Activated CD4-positive, alpha-beta T cell treated with anti-CD3 and anti-CD28 coated beads, Interleukin-2, Interleukin-4, amounts not matched to agents 100 ng/mL and 50 ng/mL, durations not matched to agents 16 hours and 8 hours (primary cell): Measurements from ENCODE around the gene CHRND.

Experiments used
- DNase-seq: peaks from one replicate; pipeline ENCODE4 v3.0.0-alpha.2; 2020; ENCODE audit warnings: low spot score

The CHRND gene

DNA sequence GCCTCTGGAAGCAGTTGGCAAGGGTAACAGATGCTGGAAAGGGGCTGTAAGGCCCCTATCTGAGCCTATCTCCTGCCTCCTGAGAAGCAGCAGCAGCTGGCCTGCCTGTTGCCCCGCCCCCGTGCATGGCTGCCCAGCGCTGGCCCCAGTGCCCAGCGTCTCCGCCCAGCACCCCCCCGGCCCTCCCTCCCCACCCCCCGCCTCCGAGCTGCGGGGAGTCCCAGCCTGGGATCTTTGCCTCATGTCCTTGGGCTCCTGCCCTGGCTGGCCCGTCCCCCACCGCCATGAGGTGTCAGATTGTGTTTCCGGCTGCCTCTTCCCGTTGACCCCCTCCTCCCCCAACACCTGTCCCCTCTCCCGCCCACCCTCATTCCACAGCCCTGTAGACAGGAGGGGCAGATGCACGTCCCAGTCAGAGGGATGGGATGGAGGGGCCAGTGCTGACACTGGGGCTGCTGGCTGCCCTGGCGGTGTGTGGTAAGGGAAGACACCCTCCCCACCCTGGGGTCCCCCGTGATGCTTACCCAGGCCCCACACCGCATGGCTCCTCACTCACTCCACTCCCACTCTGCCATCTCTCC is at the start of gene CHRND:
Gene CHRND, plus strand, starts transcription at position 370 of the 581 bp plus-strand sequence. Its CDS starts 56 bp downstream, at position 426.
- DNase-seq: no peak

- DNase-seq: no peak
Measured at GRCh38 chr2:232476791-232477190, 49.2 kb upstream of the CHRND start.

GRCh38 chr2:232477751-232478510 is 48.0 kb upstream of the CHRND start:
- DNase-seq: no peak

GRCh38 chr2:232478571-232479340 is 47.2 kb upstream of the CHRND start:
- DNase-seq: no peak

DNA sequence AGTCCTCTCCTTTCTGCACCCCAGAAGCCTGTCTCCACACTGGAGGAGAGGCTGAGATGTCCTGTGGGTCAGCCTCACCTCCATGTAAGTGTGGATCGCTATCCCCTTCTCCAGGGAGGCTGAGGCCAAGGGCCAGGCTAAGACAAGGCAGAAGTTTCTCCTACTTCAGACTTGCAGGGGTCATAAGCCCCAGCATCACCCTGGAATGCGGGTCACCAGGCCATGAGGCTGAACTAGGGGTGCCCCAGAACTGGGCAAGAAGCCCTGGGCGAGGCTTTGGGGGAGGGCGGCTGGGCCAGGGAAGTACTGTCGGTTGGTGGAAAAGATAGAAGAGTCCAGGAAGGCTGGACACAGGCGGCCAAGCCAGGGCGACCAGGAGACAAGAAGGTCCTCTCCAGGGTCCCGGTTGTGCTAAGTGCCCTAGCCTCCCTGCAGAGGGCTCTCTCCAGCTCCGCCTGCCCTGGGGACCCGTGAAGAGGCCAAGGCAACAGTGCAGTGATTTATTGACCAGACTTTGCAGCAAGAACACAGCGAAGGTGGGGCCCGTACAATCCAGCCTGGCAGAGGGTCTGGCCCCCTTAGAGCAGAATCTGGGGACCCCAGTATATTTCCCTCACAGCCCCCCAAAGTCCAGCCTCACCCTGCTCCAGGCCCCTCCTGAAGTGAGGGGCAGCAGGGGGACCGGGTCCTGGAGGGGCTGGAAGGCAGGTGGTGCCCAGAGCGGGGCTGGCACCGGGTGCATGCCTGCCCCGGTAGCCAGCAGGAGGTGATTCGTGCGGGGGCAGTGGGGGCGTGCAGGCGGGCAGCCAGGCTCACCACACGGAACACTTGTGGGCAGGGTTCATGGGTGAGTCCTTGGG is 46.4 kb upstream of the CHRND start:
- DNase-seq: no peak

DNA sequence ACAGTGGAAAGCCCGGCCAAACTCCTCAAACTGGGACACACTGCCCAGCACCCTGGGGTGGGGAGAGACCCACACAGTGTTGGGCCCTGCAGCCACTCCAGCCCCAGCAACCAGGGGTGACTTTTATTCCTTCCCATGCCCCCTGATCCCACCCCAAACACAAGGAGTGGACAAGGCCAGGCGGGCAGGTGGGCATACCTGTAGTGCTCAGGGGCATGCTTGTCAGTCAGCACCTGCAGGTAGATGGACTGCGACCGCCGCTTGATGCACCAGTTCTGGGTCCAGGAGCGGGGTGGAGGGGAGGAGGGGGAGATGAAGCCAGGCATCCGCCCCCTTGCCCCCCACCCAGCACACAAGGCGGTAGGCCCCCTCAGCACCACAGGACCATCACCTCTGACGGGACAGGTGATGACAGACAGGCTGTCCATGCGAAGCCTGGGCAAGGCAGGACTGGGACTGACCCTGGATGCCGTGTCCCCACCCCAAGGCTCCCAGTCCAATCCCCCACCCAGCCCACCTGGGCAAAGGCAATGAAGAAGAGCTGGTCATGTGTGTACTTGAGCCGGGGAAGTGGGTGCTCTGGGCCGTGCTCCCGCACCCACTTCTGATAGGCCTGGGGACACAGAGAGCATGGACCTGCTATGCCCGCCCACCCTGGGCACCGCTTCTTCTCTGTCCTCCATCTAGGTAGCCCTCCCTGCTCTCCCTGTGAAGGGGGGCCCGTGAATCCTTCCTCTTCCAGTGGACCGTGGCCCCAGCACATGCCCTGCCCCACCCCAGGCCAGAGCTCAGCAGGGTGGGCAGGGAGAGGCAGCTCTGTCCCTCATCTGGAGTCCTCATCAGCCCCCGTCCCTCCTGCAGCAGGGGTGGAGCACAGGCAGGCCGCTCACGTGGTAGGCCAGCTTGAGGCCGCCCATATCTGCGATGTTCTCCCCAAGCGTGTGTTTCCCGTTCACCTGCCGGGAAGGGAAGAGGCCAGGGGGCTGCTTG is 45.5 kb upstream of the CHRND start:
- no peak for DNase-seq

DNA sequence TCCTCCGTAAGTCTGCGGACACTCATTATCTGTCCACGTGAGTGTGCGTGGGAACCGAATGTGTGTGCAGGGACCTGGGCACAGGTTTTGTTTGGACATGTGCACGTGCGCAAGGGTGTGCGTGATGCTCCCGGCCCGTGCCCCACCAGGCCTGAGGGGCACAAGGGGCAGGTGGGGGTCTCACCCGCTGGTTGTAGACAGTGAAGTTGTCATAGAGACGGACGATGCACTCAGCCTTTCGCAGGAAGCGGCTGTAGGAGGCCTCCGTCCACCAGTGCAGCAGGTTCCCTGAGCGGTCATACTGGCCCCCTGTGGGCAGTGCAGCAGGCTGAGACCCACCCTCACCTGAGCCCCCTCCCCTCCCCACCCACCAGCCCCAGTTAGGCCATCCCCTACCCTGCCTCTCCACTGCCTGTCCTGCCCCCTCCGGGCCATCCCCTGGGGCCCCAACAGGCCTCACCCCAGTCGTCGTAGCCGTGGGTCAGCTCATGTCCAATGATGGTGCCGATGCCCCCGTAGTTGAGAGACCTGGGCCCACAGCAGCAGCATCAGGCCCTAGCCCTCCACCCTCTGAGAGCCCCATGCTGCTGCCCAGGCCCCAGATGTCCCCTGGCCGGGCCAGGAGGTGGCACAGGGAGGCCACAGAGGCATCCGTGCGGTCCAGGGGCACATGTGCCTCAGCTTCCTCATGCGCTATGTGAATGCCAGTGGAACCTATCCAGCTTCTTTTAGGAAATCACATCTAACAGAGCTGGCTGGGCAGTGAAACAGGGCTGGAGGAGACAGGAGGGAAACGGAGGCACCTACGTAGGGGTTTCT is 44.4 kb upstream of the CHRND start:
- DNase-seq: no peak

DNA sequence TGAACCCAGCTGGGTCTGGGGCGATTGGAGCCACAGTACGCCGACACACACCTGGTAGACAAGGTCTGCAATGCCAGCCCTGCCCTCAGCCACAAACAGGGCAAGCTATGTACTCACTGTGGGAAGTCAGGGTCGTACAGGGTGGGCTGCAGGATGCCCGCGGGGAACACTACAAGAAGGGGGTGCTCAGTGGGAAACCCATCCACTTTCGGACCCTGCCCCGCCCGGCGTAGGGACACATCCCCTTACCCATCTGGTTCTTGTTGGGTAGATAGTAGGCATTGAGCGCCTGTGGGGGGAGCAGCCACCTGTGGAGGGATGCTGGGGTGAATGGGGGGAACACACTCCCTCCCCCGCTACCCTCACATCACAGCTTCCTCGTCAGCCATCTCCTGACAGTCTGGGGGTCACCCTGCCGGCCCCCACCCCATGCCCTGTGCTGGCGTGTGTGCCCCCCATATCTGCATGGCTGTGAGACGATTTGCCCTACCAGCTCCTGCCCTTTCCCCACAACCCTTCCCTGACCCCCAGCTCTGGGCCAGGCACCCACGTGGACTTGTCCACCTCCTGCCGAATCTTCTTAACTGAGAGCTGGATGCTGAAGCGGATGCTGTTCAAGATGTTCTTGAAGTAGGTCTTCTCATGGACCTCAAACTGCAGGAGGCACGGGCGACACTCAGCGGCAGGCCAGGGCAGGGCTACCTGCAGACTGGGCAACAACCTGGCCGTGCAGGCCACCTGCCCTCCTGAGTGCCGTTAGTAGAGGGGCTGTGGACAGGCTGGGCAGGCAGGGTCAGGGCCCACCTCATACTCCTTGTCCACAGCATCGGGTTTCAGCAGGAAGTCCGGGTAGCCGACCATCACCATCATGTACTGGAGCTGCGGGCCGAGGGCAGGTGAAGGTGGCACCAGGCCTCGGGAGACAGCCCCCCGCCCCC is 43.4 kb upstream of the CHRND start:
- no peak for DNase-seq

DNA sequence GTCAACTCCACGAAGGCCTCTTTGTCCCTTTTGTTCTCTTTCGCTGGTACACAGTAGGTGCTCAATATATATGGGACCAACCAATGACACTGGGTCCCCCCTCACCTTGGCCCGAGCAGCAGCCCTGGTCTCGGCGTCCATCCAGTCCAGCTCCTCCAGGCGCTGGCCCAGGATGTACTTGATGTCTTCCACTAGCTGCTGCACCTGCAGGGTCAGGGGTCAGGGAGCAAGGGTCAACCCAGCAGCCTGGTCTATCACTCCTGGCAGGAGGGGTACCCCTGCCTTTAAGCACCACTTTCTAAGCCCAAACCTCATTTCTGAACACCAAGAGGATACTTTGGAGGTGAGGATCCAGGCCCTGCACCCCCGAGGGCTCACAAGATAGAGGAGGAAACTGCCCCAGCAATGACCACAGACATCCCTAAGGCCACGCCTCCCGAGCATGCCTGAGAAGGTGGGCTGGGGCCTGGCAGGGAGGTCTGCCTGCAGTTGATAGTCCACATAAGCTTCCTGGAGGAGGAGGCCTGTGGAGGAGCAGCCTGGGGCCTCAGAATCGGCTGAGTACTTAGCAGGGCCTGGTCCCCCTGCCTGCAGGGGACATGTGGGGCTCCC is 42.5 kb upstream of the CHRND start:
- DNase-seq: no peak

- DNase-seq: no peak
Measured at GRCh38 chr2:232483923-232484627, 41.9 kb upstream of the CHRND start.

DNA sequence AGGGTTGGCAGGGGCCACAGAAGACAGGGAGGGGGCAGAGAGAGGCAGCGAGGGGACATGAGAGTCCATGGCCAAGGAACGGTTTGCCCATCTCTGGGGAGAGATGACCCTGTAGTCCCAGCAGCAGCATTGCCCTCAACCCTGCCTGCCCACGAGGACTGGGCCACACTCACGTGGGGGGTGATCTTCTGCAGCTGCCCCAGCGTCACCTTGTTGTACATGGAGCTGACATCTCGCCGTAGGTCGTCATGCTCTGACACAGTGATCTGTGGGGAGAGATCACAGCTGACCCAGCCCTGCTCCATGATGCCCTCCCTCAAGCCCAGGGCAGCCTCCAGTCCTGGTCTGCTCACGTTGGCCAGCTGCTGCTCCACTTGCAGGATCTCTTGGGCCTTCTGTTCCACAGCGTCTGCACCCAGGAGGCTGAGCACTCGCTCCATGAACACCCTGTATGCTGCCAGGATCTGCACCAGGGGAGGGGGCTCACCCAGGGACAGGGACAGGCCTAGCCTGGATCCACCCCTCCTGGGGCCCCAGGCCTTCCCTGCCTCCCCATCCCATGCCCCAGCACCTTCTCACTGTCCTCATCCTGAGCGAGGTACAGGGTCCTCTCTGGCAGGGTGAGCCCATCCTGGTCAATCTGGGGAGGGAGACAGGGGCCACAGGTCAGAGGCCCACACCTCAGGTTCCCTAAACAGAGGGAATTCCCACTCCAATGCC is 41.2 kb upstream of the CHRND start:
- no peak for DNase-seq

DNA sequence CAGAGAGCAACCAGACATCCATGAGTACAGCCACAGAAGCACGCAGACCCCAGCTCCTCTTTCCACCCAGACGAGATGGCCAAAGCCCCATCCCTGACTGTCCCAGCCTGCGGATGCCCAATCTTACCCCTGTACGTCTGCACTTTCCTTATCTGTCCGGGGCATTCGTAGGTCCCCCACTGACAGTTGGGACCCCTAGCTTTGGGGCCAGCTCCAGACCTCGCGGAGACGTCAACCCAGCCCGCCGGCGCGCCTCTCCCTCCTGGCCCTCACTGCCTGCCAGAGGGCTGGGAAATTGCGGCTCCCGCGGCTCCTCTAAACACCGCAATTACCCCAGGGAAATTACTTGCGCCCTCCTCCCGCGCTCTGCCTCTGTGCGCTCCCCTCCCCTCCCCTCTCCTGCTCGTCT is 40.6 kb upstream of the CHRND start:
- DNase-seq: no peak

DNA sequence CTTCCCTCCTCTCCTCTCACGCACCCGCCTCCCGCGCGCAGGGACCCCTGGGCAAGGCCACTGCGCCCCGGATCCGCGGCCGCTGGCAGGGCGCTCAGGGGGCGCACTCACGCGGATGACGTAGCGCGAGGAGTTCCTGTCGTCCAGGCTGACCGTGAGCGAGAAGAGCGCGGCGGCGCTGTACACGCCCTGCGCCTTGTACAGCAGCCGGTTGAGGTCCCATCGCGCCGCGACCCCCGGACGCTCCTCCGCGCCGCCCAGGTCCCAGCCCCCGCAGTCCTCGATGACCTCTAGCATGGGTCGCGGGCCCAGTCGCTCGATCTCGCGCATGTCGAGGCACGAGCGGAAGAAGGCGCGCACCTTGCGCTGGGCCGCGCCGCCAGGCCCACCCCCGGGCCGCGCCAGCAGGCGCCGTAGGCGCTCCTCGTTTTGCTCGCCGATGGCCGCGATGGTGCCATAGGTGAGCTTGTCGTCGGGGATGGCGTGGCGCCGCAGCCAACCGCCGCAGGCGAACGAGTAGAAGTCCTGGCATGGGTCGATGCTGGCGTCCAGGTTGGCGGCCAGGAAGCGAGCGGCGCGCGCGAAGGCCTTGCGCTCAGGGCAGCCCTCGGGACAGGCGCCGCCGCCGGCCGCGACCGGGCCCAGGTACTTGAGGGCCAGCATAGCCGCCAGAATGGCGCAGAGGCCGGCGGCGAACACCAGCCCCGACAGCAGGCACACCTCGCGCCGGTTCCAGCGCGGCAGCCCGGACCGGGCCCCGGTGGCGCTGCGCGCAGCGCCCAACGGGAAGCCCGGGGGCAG is 40.0 kb upstream of the CHRND start:
- no peak for DNase-seq

GRCh38 chr2:232486558-232487384 is 39.2 kb upstream of the CHRND start:
- DNase-seq: no peak

DNA sequence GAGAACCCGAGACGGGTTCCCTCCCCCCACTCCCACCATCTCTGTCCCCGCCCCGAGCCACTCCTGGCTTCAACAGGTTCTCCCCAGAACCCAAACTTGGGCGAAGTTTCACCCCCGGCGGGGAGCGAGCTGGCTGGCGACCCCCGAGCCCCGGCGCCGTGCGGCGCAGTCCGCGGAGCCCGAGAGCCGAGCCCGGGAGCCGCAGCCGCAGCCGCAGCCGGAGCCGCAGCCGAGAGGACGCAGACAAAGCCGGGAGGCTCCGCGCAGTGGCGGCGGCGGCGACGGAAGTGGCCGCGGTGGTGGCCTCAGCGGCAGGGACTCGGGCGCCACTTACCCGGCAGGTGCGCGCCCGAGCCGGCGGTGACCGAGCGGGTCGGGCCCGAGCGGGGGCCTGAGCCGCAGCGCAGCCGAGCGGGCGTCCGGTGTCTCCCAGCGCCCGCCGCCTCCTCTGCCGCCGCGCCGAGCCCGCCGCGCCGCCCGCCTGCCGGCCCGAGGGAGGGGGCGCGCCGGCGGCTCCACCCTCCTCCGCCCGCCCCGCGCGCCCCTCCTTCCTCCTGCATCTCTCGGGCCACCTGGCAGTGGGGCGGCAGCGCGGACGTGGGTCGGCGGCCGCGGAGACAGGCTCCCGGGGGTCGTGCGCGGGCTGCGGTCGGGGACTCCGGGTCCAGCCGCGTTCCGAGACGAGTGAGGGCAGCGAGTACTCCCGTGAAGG is 38.4 kb upstream of the CHRND start, which contains the start of gene ECEL1:
Gene ECEL1, minus strand, starts transcription at position 450 of the 712 bp plus-strand sequence. CDS start 1,181 bp downstream, outside the sequence.
- DNase-seq: no peak
